Kidney capillary endothelial cell (primary cell): Measurements from ENCODE around the gene NUFIP2.
"Not testable (repeated sequence)": the region's sequence is repeated elsewhere in the genome, so short reads cannot be mapped to it uniquely, and the experiment has no call there.

ENCODE experiments used
- DNase-seq: peaks from one replicate; pipeline ENCODE4 v3.0.0-alpha.2; 2018; ENCODE audit warnings: low spot score

NUFIP2 gene

GRCh38 chr17:29237476-29238132 lies 56.3 kb downstream of the NUFIP2 start:
- no peak for DNase-seq

- DNase-seq, result no peak
Measured at GRCh38 chr17:29235904-29236303, 58.0 kb downstream of the NUFIP2 start.

- not testable (repeated sequence) for DNase-seq
Measured at GRCh38 chr17:29234972-29235371, 59.0 kb downstream of the NUFIP2 start.

GRCh38 chr17:29233301-29233700 lies 60.6 kb downstream of the NUFIP2 start:
- no peak for DNase-seq

- DNase-seq, result no peak
Measured at GRCh38 chr17:29225396-29225795, 68.6 kb downstream of the NUFIP2 start.

- not testable (repeated sequence) for DNase-seq
Measured at GRCh38 chr17:29221338-29221737, 72.6 kb downstream of the NUFIP2 start.

GRCh38 chr17:29219378-29220047 lies 74.4 kb downstream of the NUFIP2 start:
- peak; percentile 72 for DNase-seq

- DNase-seq, result no peak
Measured at GRCh38 chr17:29216856-29217255, 77.1 kb downstream of the NUFIP2 start.

- DNase-seq, result no peak
Measured at GRCh38 chr17:29216181-29216580, 77.8 kb downstream of the NUFIP2 start.

- no peak for DNase-seq
Measured at GRCh38 chr17:29215717-29216116, 78.2 kb downstream of the NUFIP2 start.

GRCh38 chr17:29215174-29215573 lies 78.8 kb downstream of the NUFIP2 start:
- DNase-seq, result no peak

GRCh38 chr17:29214215-29215146 lies 79.5 kb downstream of the NUFIP2 start:
- DNase-seq, result no peak

- DNase-seq, result no peak
Measured at GRCh38 chr17:29212681-29213121, 81.2 kb downstream of the NUFIP2 start.

GRCh38 chr17:29212094-29212631 lies 81.8 kb downstream of the NUFIP2 start:
- no peak for DNase-seq

GRCh38 chr17:29210879-29211278 lies 83.1 kb downstream of the NUFIP2 start:
- no peak for DNase-seq

- no peak for DNase-seq
Measured at GRCh38 chr17:29209073-29209472, 84.9 kb downstream of the NUFIP2 start.

GRCh38 chr17:29207975-29208374 lies 86.0 kb downstream of the NUFIP2 start:
- DNase-seq, result no peak
